Progenitor cell of endocrine pancreas (in vitro differentiated cells): ENCODE measurements around the gene PPARD. TPM values are rescaled to one million over a fixed set of nuclear protein-coding genes. Genes with fewer than 3 reads are reported as not detected.

Source experiments
- DNase-seq: peaks from one replicate; pipeline ENCODE4 v3.0.0; 2021; ENCODE audit warnings: low spot score; ENCODE audit not compliant: unreplicated experiment
- H3K27ac Mint-ChIP-seq: 2 replicates; pipeline ENCODE4 v1.8.0; 2021; ENCODE audit warnings: mild to moderate bottlenecking, moderate library complexity, mixed read lengths
- H3K27me3 Mint-ChIP-seq: 2 replicates; pipeline ENCODE4 v1.8.0; 2021; ENCODE audit warnings: mixed read lengths
- H3K36me3 Mint-ChIP-seq: 2 replicates; pipeline ENCODE4 v1.8.0; 2022; ENCODE audit warnings: mixed read lengths; ENCODE audit not compliant: insufficient read depth
- H3K4me1 Mint-ChIP-seq: 2 replicates; pipeline ENCODE4 v1.8.0; 2021; ENCODE audit warnings: low read depth, mixed read lengths
- H3K4me3 Mint-ChIP-seq: 2 replicates; pipeline ENCODE4 v1.8.0; 2021; ENCODE audit warnings: low read depth, mild to moderate bottlenecking, moderate library complexity, mixed read lengths
- H3K9me3 Mint-ChIP-seq: 2 replicates; pipeline ENCODE4 v1.8.0; 2021; ENCODE audit warnings: low read depth, mixed read lengths
- total RNA-seq: library from RNA; stranded (reverse); gene quantifications from 2 replicates; pipeline ENCODE4 v1.2.1, GENCODE V29; 2021
- TF ChIP-seq, protein P1 (sequence below): fragments of 200-600 bp; sonication (generic); IDR thresholded peaks from one replicate; pipeline ENCODE4 v1.5.0; 2021; ENCODE audit warnings: antibody characterized with exemption, mild to moderate bottlenecking; ENCODE audit not compliant: unreplicated experiment

PPARD gene
- total RNA-seq, 1 donor from 2014 or later = 13.9 TPM

DNA sequence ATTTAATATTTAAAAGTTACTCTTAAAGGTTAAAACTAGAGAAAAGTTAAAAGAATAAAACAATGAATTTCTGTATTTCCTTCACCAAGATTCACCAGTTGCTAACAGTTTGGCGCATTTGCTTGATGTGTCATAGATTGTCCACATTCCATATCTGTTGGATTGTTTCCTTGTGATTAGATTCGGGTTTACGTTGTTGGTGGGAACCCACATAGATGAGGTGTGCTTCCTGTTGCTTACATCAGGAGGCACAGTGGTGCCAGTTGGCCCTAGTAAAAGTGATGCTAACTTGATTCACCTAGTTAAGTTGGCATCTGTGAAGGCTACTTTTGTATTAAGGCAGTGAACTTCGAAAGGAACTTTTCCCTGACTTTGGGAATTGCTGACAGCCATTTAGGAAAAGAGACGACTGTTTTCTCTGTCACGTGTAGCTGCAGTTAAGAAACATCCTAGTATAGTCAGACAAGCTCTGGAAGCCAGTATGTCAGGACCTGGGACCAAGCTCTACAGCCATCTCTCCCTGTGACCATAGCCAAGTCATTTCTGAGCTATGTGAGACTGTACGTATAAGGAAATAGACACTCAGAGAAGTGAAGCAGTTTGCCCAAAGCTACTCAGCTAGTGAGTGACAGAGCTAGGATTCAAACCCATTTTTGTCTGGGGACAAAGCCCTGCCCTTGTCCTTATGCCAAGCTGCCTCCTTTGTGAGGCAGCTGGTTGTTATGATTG is 49.0 kb downstream of the PPARD start:
- H3K4me1 Mint-ChIP-seq = no peaks in the 10 kb centered on the region
- H3K27ac Mint-ChIP-seq = no peak overlapping the region
- no peaks in the 10 kb centered on the region for H3K27me3 Mint-ChIP-seq
- DNase-seq = no peak
- TF ChIP-seq, protein P1, sequence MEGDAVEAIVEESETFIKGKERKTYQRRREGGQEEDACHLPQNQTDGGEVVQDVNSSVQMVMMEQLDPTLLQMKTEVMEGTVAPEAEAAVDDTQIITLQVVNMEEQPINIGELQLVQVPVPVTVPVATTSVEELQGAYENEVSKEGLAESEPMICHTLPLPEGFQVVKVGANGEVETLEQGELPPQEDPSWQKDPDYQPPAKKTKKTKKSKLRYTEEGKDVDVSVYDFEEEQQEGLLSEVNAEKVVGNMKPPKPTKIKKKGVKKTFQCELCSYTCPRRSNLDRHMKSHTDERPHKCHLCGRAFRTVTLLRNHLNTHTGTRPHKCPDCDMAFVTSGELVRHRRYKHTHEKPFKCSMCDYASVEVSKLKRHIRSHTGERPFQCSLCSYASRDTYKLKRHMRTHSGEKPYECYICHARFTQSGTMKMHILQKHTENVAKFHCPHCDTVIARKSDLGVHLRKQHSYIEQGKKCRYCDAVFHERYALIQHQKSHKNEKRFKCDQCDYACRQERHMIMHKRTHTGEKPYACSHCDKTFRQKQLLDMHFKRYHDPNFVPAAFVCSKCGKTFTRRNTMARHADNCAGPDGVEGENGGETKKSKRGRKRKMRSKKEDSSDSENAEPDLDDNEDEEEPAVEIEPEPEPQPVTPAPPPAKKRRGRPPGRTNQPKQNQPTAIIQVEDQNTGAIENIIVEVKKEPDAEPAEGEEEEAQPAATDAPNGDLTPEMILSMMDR = no peak
- H3K9me3 Mint-ChIP-seq = no peaks in the 10 kb centered on the region
- no peaks in the 10 kb centered on the region for H3K36me3 Mint-ChIP-seq
- H3K4me3 Mint-ChIP-seq = no peak overlapping the region

DNA sequence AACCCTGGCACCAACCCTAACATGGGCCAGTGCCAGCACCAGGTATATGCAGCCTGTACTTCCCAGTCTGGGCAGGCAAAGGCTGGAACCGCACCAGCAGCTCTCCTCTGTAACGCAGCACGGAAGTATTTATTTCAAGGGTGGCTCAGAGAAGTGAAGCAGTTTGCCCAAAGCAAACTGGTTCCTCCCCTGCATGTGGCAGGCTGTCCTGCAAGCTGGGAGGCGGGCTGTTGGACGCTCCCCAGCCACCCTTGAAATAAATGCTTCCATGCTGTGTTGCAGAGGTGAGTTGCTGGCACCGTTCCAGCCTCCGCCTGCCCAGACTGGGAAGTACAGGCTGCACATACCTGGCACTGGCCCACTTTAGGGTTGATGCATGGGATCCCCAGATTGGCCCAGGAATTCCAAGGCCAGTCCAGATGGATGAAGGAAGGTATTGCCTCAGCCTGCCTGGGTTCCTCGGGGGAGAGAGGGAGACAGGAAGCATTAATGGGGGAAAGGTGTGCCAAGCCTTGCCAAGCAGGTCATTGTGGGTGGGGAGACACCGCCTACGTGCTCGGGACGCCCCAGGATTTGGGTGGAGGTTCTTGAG is 49.8 kb downstream of the PPARD start:
- no peaks in the 10 kb centered on the region for H3K36me3 Mint-ChIP-seq
- DNase-seq = no peak
- H3K4me3 Mint-ChIP-seq = no peak overlapping the region
- no peak overlapping the region for H3K27ac Mint-ChIP-seq
- H3K4me1 Mint-ChIP-seq = no peaks in the 10 kb centered on the region
- TF ChIP-seq, protein P1 = no peak
- H3K27me3 Mint-ChIP-seq = no peaks in the 10 kb centered on the region
- no peaks in the 10 kb centered on the region for H3K9me3 Mint-ChIP-seq

GRCh38 chr6:35392773-35393672 is 50.7 kb downstream of the PPARD start:
- Mint-ChIP-seq H3K36me3 (peaks cover 4% of the 10 kb centered on the region), H3K4me3 (no peak overlapping the region), H3K27ac (no peak overlapping the region), H3K9me3 (no peaks in the 10 kb centered on the region), H3K27me3 (no peaks in the 10 kb centered on the region), H3K4me1 (no peaks in the 10 kb centered on the region)
- DNase-seq = no peak
- TF ChIP-seq, protein P1 = no peak

- peaks cover 2% of the 10 kb centered on the region for H3K4me1 Mint-ChIP-seq
These were observed 54.6 kb downstream of the PPARD start for GRCh38 chr6:35396991-35397390.

More at GRCh38 chr6:35396991-35397390, 54.6 kb downstream of the PPARD start:
- H3K27me3 Mint-ChIP-seq = no peaks in the 10 kb centered on the region
- TF ChIP-seq, protein P1 = no peak
- H3K9me3 Mint-ChIP-seq = no peaks in the 10 kb centered on the region
- H3K4me3 Mint-ChIP-seq = no peak overlapping the region
- no peak for DNase-seq
- no peak overlapping the region for H3K27ac Mint-ChIP-seq
- H3K36me3 Mint-ChIP-seq = peaks cover 5% of the 10 kb centered on the region
